Ovary (tissue), 3 donors: Measurements from ENCODE around the gene RGS19.

ENCODE experiments used
- EP300 ChIP-seq: sonication (generic); formaldehyde crosslinking; IDR thresholded peaks from one replicate; pipeline ENCODE4 v1.6.1; 2017; ENCODE audit warnings: antibody characterized with exemption
- POLR2A ChIP-seq: fragments of 450-650 bp; IDR thresholded peaks from one replicate; pipeline ENCODE4 v1.6.1; 2017; ENCODE audit warnings: antibody characterized with exemption, mild to moderate bottlenecking, moderate library complexity
- TF ChIP-seq, protein P1 (sequence below), 3 donors: fragments of 450-650 bp in 2 of 3; fragments of 200-600 bp in 1 of 3; IDR thresholded peaks; one replicate each; pipeline versions ENCODE4 v1.5.1 to v1.8.0; 2016 to 2022; ENCODE audit warnings: antibody characterized with exemption in 3 of 3, mild to moderate bottlenecking in 1 of 3
- donor health status: DM: no; HTN: no; CAD: no.

DNA sequence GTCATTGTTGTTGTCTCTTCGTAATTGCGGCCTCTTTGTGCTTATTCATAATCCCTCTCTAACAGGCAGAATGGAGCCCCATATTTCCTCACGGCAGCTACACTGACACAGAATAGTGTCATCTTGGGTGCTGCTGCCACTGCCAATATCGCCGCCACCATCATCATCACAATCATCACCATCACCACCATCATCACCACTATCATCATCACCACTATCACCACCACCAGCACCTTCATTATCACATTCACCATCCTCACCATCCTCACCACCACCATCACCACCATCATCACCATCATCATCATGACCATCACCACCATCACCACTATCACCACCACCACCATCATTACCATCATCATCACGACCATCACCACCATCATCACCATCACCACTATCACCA, 17.2 kb upstream of the RGS19 start:
- TF ChIP-seq, protein P1, sequence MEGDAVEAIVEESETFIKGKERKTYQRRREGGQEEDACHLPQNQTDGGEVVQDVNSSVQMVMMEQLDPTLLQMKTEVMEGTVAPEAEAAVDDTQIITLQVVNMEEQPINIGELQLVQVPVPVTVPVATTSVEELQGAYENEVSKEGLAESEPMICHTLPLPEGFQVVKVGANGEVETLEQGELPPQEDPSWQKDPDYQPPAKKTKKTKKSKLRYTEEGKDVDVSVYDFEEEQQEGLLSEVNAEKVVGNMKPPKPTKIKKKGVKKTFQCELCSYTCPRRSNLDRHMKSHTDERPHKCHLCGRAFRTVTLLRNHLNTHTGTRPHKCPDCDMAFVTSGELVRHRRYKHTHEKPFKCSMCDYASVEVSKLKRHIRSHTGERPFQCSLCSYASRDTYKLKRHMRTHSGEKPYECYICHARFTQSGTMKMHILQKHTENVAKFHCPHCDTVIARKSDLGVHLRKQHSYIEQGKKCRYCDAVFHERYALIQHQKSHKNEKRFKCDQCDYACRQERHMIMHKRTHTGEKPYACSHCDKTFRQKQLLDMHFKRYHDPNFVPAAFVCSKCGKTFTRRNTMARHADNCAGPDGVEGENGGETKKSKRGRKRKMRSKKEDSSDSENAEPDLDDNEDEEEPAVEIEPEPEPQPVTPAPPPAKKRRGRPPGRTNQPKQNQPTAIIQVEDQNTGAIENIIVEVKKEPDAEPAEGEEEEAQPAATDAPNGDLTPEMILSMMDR (IDR thresholded peaks at IDR 0.05) = no peak
- no peak for TF ChIP-seq POLR2A
- no peak for TF ChIP-seq EP300
